Measurements from ENCODE around the gene SPATA24.
"Not testable (repeated sequence)": the region's sequence is repeated elsewhere in the genome, so short reads cannot be mapped to it uniquely, and the experiment has no call there.

Gene SPATA24

GRCh38 chr5:139393497-139394122 lies 10.3 kb downstream of the SPATA24 start:
- Mint-ChIP-seq H3K27me3 (no peaks in the 10 kb centered on the region), H3K4me1 (ENCODE audit: low read depth) (peaks cover 55% of the 10 kb centered on the region), H3K4me3 (peak overlapping the region; percentile 95), H3K36me3 (ENCODE audit: low read depth) (peaks cover 5% of the 10 kb centered on the region), H3K9me3 (no peaks in the 10 kb centered on the region), H3K27ac (peak overlapping the region; percentile 89)

- Mint-ChIP-seq H3K27me3 (no peaks in the 10 kb centered on the region), H3K36me3 (ENCODE audit: low read depth) (peaks cover 5% of the 10 kb centered on the region), H3K9me3 (no peaks in the 10 kb centered on the region), H3K27ac (peak overlapping the region; percentile 89), H3K4me1 (ENCODE audit: low read depth) (peaks cover 58% of the 10 kb centered on the region), H3K4me3 (peak overlapping the region; percentile 95)
These were observed 11.0 kb downstream of the SPATA24 start for GRCh38 chr5:139392678-139393496.

- Mint-ChIP-seq H3K4me3 (peak overlapping the region; percentile 95), H3K9me3 (no peaks in the 10 kb centered on the region), H3K4me1 (ENCODE audit: low read depth) (peaks cover 55% of the 10 kb centered on the region), H3K27ac (no peak overlapping the region), H3K36me3 (ENCODE audit: low read depth) (peaks cover 5% of the 10 kb centered on the region), H3K27me3 (no peaks in the 10 kb centered on the region)
These were observed 11.6 kb downstream of the SPATA24 start for GRCh38 chr5:139392324-139392677.

- Mint-ChIP-seq H3K4me3 (peak overlapping the region; percentile 95), H3K36me3 (ENCODE audit: low read depth) (peaks cover 5% of the 10 kb centered on the region), H3K27ac (peak overlapping the region; percentile 98), H3K4me1 (ENCODE audit: low read depth) (peaks cover 57% of the 10 kb centered on the region), H3K9me3 (no peaks in the 10 kb centered on the region), H3K27me3 (no peaks in the 10 kb centered on the region)
These were observed 12.1 kb downstream of the SPATA24 start for GRCh38 chr5:139391570-139392323.

GRCh38 chr5:139390639-139391569 lies 13.0 kb downstream of the SPATA24 start:
- Mint-ChIP-seq H3K4me1 (ENCODE audit: low read depth) (peaks cover 57% of the 10 kb centered on the region), H3K4me3 (peak overlapping the region; percentile 95), H3K27me3 (no peaks in the 10 kb centered on the region), H3K36me3 (ENCODE audit: low read depth) (peaks cover under 1% of the 10 kb centered on the region), H3K27ac (peak overlapping the region; percentile 98), H3K9me3 (no peaks in the 10 kb centered on the region)

GRCh38 chr5:139389701-139390638 lies 13.9 kb downstream of the SPATA24 start, which contains the start of gene MZB1:
Gene MZB1, minus strand, starts transcription at chr5:139389913. Its CDS starts 57 bp downstream, at chr5:139389856.
- Mint-ChIP-seq H3K27me3 (no peaks in the 10 kb centered on the region), H3K4me1 (ENCODE audit: low read depth) (peaks cover 67% of the 10 kb centered on the region), H3K27ac (peak within 1 kb of the TSS; percentile 98), H3K4me3 (peak within 1 kb of the TSS; percentile 95), H3K9me3 (no peaks in the 10 kb centered on the region), H3K36me3 (ENCODE audit: low read depth) (no peaks in the 10 kb centered on the region)

- Mint-ChIP-seq H3K27ac (peak overlapping the region; percentile 55), H3K4me1 (ENCODE audit: low read depth) (peaks cover 72% of the 10 kb centered on the region), H3K36me3 (ENCODE audit: low read depth) (no peaks in the 10 kb centered on the region), H3K4me3 (peak overlapping the region; percentile 81), H3K9me3 (no peaks in the 10 kb centered on the region), H3K27me3 (no peaks in the 10 kb centered on the region)
These were observed 15.6 kb downstream of the SPATA24 start for GRCh38 chr5:139388198-139388821.

GRCh38 chr5:139387611-139388197 lies 16.2 kb downstream of the SPATA24 start:
- Mint-ChIP-seq H3K27ac (peak overlapping the region; percentile 55), H3K27me3 (no peaks in the 10 kb centered on the region)

GRCh38 chr5:139386956-139387355 lies 16.9 kb downstream of the SPATA24 start:
- H3K4me3 Mint-ChIP-seq; H3K27ac Mint-ChIP-seq; H3K36me3 Mint-ChIP-seq (ENCODE audit: low read depth); H3K27me3 Mint-ChIP-seq; H3K9me3 Mint-ChIP-seq: not testable (repeated sequence)
- H3K4me1 Mint-ChIP-seq (ENCODE audit: low read depth): peaks cover 64% of the 10 kb centered on the region

More at GRCh38 chr5:139387611-139388197, 16.2 kb downstream of the SPATA24 start:
- no peaks in the 10 kb centered on the region for H3K9me3 Mint-ChIP-seq
- peak overlapping the region; percentile 81 for H3K4me3 Mint-ChIP-seq
- H3K36me3 Mint-ChIP-seq (ENCODE audit: low read depth): no peaks in the 10 kb centered on the region
- H3K4me1 Mint-ChIP-seq (ENCODE audit: low read depth): peaks cover 65% of the 10 kb centered on the region

- Mint-ChIP-seq H3K27ac (no peak overlapping the region), H3K27me3 (no peaks in the 10 kb centered on the region), H3K36me3 (ENCODE audit: low read depth) (no peaks in the 10 kb centered on the region), H3K4me3 (peak overlapping the region; percentile 2), H3K4me1 (ENCODE audit: low read depth) (peaks cover 55% of the 10 kb centered on the region), H3K9me3 (no peaks in the 10 kb centered on the region)
These were observed 17.8 kb downstream of the SPATA24 start for GRCh38 chr5:139386050-139386438.

GRCh38 chr5:139385061-139386049 lies 18.5 kb downstream of the SPATA24 start:
- peak overlapping the region; percentile 63 for H3K4me3 Mint-ChIP-seq
- no peaks in the 10 kb centered on the region for H3K9me3 Mint-ChIP-seq
- H3K27ac Mint-ChIP-seq: peak overlapping the region; percentile 49
- no peaks in the 10 kb centered on the region for H3K36me3 Mint-ChIP-seq (ENCODE audit: low read depth)
- no peaks in the 10 kb centered on the region for H3K27me3 Mint-ChIP-seq
- peaks cover 48% of the 10 kb centered on the region for H3K4me1 Mint-ChIP-seq (ENCODE audit: low read depth)

GRCh38 chr5:139384591-139385051 lies 19.3 kb downstream of the SPATA24 start:
- no peaks in the 10 kb centered on the region for H3K27me3 Mint-ChIP-seq
- peaks cover 41% of the 10 kb centered on the region for H3K4me1 Mint-ChIP-seq (ENCODE audit: low read depth)
- no peaks in the 10 kb centered on the region for H3K9me3 Mint-ChIP-seq
- H3K4me3 Mint-ChIP-seq: peak overlapping the region; percentile 63
- H3K36me3 Mint-ChIP-seq (ENCODE audit: low read depth): no peaks in the 10 kb centered on the region
- H3K27ac Mint-ChIP-seq: peak overlapping the region; percentile 49

Measured in stimulated activated naive CD8-positive, alpha-beta T cell treated with anti-CD3 and anti-CD28 coated beads, Interleukin-15, Interleukin-2, amounts not matched to agents 100 ng/mL and 50 ng/mL, for 24 hours (primary cell).